OCI-LY1 (cell line): ENCODE data around the gene LPCAT4.
"Not testable (repeated sequence)": the region's sequence is repeated elsewhere in the genome, so short reads cannot be mapped to it uniquely, and the experiment has no call there.

ENCODE experiments used
- H2AFZ ChIP-seq: fragments of 200-600 bp; sonication (generic), shearing (Covaris generic); 2 replicates; pipeline ENCODE4 v1.6.0; 2014; ENCODE audit warnings: antibody characterized with exemption, mild to moderate bottlenecking, low read length
- H3F3A ChIP-seq: fragments of 200-600 bp; sonication (generic), shearing (Covaris generic); 2 replicates; pipeline ENCODE4 v1.6.0; 2014; ENCODE audit warnings: mild to moderate bottlenecking, antibody characterized with exemption, low read length, moderate library complexity; ENCODE audit not compliant: insufficient read depth
- H3K27ac ChIP-seq: fragments of 200-600 bp; sonication (generic); 2 replicates; pipeline ENCODE4 v1.5.1; 2014; ENCODE audit warnings: low read length, mixed run types, mild to moderate bottlenecking, low read depth; ENCODE audit not compliant: poor library complexity, severe bottlenecking
- H3K27me3 ChIP-seq: fragments of 200-600 bp; sonication (generic); 2 replicates; pipeline ENCODE4 v1.6.0; 2014; ENCODE audit warnings: antibody characterized with exemption, mild to moderate bottlenecking, low read length, moderate library complexity; ENCODE audit not compliant: insufficient read depth
- H3K36me3 ChIP-seq: fragments of 200-600 bp; sonication (generic); 2 replicates; pipeline ENCODE4 v1.6.1; 2014; ENCODE audit warnings: mild to moderate bottlenecking, antibody characterized with exemption, low read length, moderate library complexity, mixed read lengths; ENCODE audit not compliant: insufficient read depth
- H3K4me1 ChIP-seq: fragments of 200-600 bp; sonication (generic); 2 replicates; pipeline ENCODE4 v1.5.1; 2014; ENCODE audit warnings: mild to moderate bottlenecking, low read length, moderate library complexity; ENCODE audit not compliant: insufficient read depth, severe bottlenecking
- H3K4me2 ChIP-seq: fragments of 200-600 bp; sonication (generic), shearing (Covaris generic); 2 replicates; pipeline ENCODE4 v1.6.1; 2014; ENCODE audit warnings: low read length
- H3K4me3 ChIP-seq: fragments of 200-600 bp; sonication (generic); 2 replicates; pipeline ENCODE4 v1.5.1; 2014; ENCODE audit warnings: low read length, low read depth, mild to moderate bottlenecking, mixed read lengths; ENCODE audit not compliant: poor library complexity, severe bottlenecking
- H3K79me2 ChIP-seq: fragments of 200-600 bp; shearing (Covaris generic); 2 replicates; pipeline ENCODE4 v1.6.1; 2016; ENCODE audit warnings: mixed run types, low read length, mixed read lengths; ENCODE audit not compliant: insufficient read depth
- H3K9ac ChIP-seq: fragments of 200-600 bp; sonication (generic), shearing (Covaris generic); 2 replicates; pipeline ENCODE4 v1.6.1; 2014; ENCODE audit warnings: mild to moderate bottlenecking, low read length, mixed read lengths
- H3K9me2 ChIP-seq: fragments of 200-600 bp; sonication (generic), shearing (Covaris generic); 2 replicates; pipeline ENCODE4 v1.6.1; 2014; ENCODE audit warnings: low read depth, mild to moderate bottlenecking, low read length, mixed read lengths
- H3K9me3 ChIP-seq: fragments of 200-600 bp; shearing (Covaris generic); 2 replicates; pipeline ENCODE4 v1.6.1; 2014; ENCODE audit warnings: low read length, mixed read lengths
- H4K20me1 ChIP-seq: fragments of 200-600 bp; sonication (generic), shearing (Covaris generic); 2 replicates; pipeline ENCODE4 v1.6.0; 2016; ENCODE audit warnings: mild to moderate bottlenecking, low read length; ENCODE audit not compliant: insufficient read depth
- CTCF ChIP-seq: fragments of 200-600 bp; sonication (generic), shearing (Covaris generic); IDR thresholded peaks from 2 replicates; pipeline ENCODE4 v1.5.1; 2017; ENCODE audit warnings: mild to moderate bottlenecking, antibody characterized with exemption, low read length, moderate library complexity, mixed read lengths
- EZH2 ChIP-seq: fragments of 200-600 bp; sonication (generic), shearing (Covaris generic); IDR thresholded peaks from 2 replicates; pipeline ENCODE4 v1.8.0; 2017; ENCODE audit warnings: borderline replicate concordance, mixed run types, mild to moderate bottlenecking, antibody characterized with exemption, low read length, moderate library complexity, mixed read lengths

Gene LPCAT4

GRCh38 chr15:34367101-34368081 is at the start of gene LPCAT4:
LPCAT4 (minus strand) TSS chr15:34367196; CDS start chr15:34367100, 96 bp downstream.
- peak within 1 kb of the TSS; percentile 83 for H3K27ac ChIP-seq
- H3K9me3 ChIP-seq = no peaks in the 10 kb centered on the region
- H3K9me2 ChIP-seq = no peaks in the 10 kb centered on the region
- H3K36me3 ChIP-seq = no peaks in the 10 kb centered on the region
- H3K79me2 ChIP-seq = no peaks in the 10 kb centered on the region
- peaks cover 19% of the 10 kb centered on the region for H3K4me1 ChIP-seq
- H4K20me1 ChIP-seq = no peaks in the 10 kb centered on the region
- peak within 1 kb of the TSS; percentile 45; the same call in 1 of the 2 replicates for H2AFZ ChIP-seq
- H3F3A ChIP-seq = peaks cover 4% of the 10 kb centered on the region; the same call in 1 of the 2 replicates
- no peaks in the 10 kb centered on the region; the same call in 1 of the 2 replicates for H3K27me3 ChIP-seq
- peak within 1 kb of the TSS; percentile 85 for H3K9ac ChIP-seq
- H3K4me2 ChIP-seq = peak within 1 kb of the TSS; percentile 95
- H3K4me3 ChIP-seq = peak within 1 kb of the TSS; percentile 95
- TF ChIP-seq EZH2 (no peak), CTCF (peak; percentile 95)

GRCh38 chr15:34409511-34409910 is 42.5 kb upstream of the LPCAT4 start:
- not testable (repeated sequence) for H3K27me3 ChIP-seq, H3K4me2 ChIP-seq, H2AFZ ChIP-seq, H3K27ac ChIP-seq, H3K4me3 ChIP-seq, H3K4me1 ChIP-seq, H3K79me2 ChIP-seq, H4K20me1 ChIP-seq, H3K36me3 ChIP-seq, H3K9me2 ChIP-seq, H3K9ac ChIP-seq, H3F3A ChIP-seq, H3K9me3 ChIP-seq

- not testable (repeated sequence) for H2AFZ ChIP-seq, H3K4me3 ChIP-seq
These were observed 42.0 kb upstream of the LPCAT4 start for GRCh38 chr15:34408973-34409372.

GRCh38 chr15:34403899-34404298 is 36.9 kb upstream of the LPCAT4 start:
- not testable (repeated sequence) for H4K20me1 ChIP-seq, H3K27ac ChIP-seq, H3K4me2 ChIP-seq, H3K9ac ChIP-seq, H3K36me3 ChIP-seq, H2AFZ ChIP-seq, H3K27me3 ChIP-seq, H3F3A ChIP-seq, H3K79me2 ChIP-seq, H3K4me3 ChIP-seq, H3K9me2 ChIP-seq, H3K9me3 ChIP-seq, H3K4me1 ChIP-seq

More at GRCh38 chr15:34408973-34409372, 42.0 kb upstream of the LPCAT4 start:
- H3K9me2 ChIP-seq, H4K20me1 ChIP-seq, H3K79me2 ChIP-seq, H3K4me2 ChIP-seq, H3K27ac ChIP-seq, H3K36me3 ChIP-seq, H3K9ac ChIP-seq, H3K27me3 ChIP-seq, H3K4me1 ChIP-seq, H3F3A ChIP-seq, H3K9me3 ChIP-seq: not testable (repeated sequence)

GRCh38 chr15:34403160-34403598 is 36.2 kb upstream of the LPCAT4 start:
- not testable (repeated sequence) for H3F3A ChIP-seq, H4K20me1 ChIP-seq, H2AFZ ChIP-seq, H3K27ac ChIP-seq, H3K79me2 ChIP-seq, H3K9me3 ChIP-seq, H3K9ac ChIP-seq, H3K9me2 ChIP-seq, H3K36me3 ChIP-seq, H3K4me1 ChIP-seq, H3K4me2 ChIP-seq, H3K4me3 ChIP-seq, H3K27me3 ChIP-seq

- H4K20me1 ChIP-seq, H3K27ac ChIP-seq, H3K36me3 ChIP-seq, H3K4me3 ChIP-seq, H3K79me2 ChIP-seq, H2AFZ ChIP-seq, H3K9ac ChIP-seq, H3F3A ChIP-seq, H3K9me3 ChIP-seq, H3K27me3 ChIP-seq, H3K9me2 ChIP-seq, H3K4me1 ChIP-seq, H3K4me2 ChIP-seq: not testable (repeated sequence)
These were observed 30.8 kb upstream of the LPCAT4 start for GRCh38 chr15:34397637-34398259.
